HG03135 (cell line): Measurements from ENCODE around the gene MTHFD1L.
"Not testable (repeated sequence)": the region's sequence is repeated elsewhere in the genome, so short reads cannot be mapped to it uniquely, and the experiment has no call there.

Experiments
- ATAC-seq: cut with Tn5 transposase; IDR thresholded peaks from one replicate; pipeline ENCODE4 v1.9.1; 2021; ENCODE audit warnings: mild to moderate bottlenecking, moderate library complexity; ENCODE audit not compliant: unreplicated experiment

MTHFD1L gene

DNA sequence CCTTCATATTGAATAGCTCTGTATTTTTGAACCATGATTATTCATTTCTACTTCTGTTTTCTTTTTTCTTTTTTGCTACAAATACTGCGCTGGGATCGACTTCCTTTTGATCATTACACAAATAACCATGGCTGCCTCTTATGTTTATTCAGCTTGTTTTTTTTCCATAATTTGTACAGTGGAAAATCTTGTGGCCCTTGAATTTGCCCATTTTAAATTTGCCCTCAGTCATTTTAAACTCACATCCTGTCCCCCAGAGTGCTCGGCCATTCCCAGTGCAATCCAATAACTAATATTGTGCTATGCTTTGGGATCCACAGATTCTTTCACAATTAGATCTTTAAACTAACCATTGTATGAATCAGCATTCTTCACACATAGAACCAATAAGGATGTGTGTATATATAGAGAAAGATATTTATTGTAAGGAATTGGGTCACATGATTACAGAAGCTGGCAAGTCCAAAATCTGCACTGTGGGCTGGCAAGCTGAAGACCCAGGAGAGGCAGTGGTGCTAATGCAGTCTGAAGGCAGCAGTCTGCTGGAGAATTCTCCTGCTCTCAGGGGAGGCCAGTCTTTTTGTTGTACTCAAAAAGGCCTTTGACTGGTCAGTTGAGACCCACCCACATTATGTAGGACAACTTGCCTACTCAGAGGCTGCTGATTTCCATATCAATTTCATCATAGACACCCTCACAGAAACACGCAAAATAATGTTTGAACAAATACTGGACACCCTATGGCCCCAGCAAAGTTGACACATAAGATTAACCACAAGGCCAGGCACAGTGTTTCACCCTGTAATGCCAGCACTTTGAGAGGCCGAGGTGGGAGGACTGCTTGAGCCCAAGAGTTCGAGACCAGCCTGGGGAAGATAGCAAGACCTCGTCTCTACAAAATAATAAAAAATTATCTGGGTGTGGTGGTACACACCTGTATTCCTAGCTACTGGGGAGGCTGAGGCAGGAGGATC lies 147.1 kb downstream of the MTHFD1L start:
- ATAC-seq: no peak

DNA sequence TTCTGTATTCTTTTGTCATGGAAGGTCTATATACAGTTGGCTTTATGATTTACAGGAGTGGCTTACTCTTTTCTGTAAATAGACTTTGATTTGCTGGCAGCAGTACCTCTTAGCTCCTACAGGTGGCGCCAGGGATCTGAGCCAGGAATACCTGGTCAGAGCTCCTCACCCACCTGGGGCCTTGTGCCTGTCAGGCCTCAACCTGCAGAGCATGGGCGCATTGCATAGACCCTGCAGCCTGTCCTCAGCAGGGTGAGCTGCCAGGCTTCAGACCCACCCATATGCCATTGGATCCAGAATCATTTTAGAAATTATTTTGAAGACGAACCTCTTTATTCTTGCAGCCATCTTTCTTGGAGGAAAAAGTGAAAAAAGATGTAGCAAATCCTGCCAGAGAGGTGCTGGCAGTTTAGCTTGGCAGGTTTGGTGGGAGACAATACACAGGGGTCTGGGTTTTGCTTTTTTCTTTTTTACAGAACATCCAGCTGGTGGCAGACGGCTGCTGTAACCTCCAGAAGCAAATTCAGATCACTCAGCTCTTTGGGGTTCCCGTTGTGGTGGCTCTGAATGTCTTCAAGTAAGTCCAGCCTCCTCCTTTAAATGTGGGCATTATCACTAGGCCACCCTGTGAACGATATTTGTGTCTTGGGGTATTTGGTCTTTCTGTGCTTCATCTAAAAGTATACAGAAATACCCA lies 149.1 kb downstream of the MTHFD1L start:
- peak; percentile 75 for ATAC-seq

DNA sequence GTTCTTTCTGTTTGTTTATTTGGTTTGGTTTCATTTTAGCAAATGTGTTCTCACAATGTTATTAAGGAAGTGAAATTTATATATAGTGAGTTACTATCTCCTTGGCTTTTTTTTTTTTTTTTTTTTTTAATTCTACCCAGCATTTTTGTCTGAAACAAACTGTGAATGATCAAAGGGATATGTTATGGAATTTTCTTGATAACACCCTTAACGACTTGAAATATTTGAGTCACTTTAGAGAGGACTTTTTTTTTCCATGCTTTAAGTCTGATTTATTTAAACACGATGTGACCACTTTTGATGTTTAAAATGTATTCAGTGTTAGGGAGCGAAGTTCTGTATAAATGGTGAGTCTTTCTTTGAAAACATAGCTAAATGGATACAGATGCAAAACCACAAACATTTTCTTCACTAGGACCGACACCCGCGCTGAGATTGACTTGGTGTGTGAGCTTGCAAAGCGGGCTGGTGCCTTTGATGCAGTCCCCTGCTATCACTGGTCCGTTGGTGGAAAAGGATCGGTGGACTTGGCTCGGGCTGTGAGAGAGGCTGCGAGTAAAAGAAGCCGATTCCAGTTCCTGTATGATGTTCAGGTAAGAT lies 149.7 kb downstream of the MTHFD1L start:
- ATAC-seq: no peak

DNA sequence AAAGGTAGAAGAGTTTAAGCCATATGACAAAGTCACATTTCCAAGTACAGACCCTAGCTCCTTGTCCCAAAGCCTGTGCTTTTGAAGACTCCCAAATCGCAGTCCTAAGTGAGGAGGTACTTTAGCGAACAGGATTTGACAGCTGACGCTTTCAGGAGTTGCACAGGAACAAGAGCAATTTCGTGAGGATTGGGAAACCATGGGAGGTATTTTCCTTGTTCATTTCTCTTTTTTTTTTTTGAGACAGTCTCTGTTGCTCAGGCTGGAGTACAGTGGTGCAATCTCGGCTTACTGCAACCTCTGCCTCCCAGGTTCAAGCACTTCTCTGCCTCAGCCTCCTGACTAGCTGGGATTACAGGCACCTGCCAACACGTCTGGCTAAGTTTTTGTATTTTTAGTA lies 150.6 kb downstream of the MTHFD1L start:
- no peak for ATAC-seq

DNA sequence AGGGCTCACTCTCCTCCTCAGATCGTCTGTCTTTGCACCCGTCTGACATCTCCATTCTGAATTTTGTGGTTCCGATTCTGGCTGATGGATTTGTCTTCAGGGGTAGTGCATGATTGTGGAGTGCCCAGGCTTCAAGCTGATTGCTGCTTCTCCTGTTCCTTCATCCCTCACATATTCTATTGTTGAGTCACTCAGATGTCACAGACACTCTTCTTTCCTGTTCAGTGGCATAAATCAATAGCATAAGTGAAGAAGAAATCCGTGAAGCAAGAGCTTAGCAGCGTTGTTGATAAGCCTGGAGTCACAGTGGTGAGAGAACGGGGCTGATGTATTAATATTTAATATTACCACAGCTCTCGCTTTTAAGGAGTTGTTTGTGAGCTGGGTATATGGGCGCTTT lies 152.5 kb downstream of the MTHFD1L start:
- ATAC-seq: no peak

DNA sequence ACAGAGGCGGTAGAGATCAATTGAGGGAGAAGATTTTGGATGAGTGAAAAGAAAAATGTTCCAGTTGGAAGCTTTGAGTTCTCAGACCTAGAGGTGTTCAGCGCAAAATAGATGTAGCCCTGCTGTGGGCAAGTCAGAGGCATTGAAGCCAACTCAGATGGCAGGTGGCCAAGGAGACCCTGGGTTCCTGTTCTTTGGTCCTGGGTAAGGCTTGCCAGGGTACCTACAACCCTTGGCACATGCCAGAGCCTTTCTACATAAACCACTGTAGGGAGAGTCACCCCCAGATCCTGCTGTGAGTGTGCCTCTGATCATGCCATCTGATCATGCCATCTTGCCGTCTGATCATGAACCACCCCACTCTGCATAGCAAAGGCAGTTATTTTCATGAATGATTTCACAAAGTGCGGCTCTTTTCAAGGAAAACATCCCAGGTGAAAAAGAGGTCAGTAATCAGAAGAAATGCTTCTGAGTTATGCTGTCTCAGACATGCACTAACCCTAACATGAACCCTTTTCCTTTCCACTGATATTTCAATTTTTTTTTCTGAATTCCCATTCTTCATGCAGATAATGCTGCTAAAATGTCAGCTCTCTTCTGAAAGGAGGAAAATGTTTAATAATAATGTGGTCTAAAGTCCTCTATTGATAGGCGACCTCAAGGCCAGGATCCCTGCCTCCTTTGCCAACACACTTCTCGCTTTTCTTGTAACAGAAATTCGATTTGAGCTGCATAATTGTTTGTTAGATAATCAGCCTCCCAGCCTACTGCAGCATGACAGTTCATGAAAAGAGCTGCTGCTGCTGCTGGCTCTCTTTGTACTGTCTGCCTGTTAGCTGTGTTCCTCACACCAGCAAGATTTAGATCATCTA lies 153.6 kb downstream of the MTHFD1L start:
- ATAC-seq: no peak

DNA sequence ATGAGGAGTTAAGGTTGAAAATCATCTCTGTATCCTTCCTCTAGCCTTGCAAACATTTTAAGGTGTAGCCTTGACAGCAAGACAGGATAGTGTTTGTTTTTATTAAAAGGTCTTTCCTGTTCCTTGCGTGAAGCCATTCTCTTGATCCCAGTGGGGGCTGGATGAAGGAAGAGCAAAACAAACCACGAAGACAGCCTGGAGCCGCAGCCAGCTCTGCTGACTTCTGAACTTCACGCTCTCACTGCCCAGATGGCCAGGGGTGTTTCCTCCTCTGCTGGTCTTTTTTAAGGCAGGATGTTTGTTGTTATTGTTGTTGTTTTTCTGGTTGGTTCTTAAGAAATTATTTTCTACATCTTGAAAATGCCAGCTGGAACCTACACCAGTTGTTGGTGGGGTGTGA lies 156.4 kb downstream of the MTHFD1L start:
- ATAC-seq: no peak

DNA sequence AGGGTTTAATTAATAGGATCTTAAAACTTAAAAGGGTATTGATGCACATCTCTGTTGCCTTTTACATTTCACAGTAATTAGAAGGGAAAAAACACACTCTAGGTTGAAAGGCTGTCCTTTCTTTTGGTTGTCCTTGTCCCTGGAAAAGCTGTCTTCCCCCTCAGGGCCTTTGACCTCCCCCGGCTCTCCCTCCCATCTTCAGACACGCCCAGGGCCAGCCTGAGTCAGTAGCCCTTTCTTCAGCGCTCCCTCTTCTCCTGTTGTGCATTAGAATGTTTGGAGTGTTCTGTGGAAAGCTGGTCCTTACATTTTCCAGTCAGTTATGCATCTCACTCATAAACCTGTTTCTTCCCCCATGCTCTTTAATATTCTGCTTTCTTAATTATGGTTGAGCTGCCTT lies 157.0 kb downstream of the MTHFD1L start:
- ATAC-seq: no peak

DNA sequence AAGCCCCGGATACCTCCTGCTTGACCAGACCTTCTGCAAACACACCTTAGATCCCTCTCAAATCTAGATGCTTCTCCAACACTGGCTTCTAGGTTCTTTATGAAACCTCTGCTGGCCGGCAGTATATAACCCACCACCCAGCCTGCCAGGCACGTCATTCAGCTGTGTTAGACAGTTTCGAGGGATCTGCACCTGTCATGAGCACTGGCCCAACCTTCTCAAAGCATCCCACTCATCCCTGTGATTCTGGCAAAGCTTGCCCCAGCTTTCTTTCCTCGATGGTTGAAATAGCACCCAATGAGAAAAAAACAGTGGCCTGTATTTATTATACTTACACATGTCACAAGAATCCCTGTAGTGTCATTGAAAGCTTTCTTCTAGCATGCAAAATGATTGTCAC lies 157.8 kb downstream of the MTHFD1L start:
- no peak for ATAC-seq

DNA sequence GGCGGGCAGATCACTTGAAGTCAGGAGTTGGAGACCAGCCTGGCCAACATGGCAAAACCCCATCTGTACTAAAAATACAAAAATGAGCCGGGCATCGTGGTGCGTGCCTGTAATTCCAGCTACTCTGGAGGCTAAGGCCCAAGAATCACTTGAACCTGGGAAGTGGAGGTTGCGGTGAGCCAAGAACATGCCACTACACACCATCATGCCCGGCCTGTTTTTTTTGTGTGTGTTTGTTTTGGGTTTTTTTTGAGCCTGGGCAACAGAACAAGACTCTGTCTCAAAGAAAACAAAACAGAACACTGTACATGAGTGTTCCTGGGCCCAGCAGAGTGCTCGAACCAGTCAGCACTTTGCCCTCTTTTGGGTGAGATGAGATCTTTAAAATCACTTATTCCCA lies 159.1 kb downstream of the MTHFD1L start:
- ATAC-seq: no peak

DNA sequence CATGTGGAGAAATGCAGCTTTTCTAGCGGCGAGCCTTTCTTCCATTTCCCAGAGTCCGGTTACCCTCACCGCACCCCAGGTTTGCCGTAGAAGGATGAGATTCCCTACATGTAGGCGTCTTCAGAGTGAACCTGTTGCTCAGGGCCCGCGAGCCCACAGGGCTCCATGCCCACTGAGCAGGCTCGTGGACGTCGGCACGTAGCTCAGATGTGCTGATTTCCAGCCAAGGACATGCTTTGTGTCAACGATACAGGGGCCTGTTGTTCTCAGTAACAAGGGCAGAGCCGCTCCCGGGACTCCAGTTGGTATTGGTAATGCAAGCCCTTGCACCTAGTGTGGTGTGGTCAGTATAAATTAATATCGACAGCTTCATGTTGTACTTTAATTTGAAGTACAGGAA lies 159.6 kb downstream of the MTHFD1L start:
- no peak for ATAC-seq

DNA sequence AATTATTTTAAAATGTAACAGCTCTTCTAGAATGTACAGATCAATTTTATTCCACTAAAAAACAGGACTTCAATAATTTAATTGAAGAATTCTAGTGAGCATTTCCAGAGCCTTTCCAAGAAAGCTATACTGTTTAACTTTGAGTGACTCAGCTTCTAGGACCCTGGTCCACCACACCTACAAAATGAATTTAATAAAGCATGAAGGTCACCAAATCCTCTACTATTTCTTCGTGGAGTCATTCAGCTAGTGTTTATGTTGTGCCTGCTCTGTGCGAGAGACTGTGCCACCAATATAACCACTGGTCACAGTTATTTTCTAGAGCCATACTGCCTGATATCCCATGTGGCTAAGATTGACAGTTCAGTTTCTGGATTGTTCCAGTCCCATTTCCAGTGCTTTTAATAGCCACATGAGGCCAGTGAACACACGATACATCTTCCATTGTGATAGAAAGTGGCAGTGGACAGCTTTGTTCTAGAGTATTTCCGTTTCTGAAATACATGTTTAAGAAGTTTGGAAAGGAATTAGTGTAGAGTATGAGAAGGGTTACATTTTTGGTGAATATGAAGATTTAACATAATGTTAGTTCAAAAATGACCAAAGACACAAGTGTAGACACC lies 160.7 kb downstream of the MTHFD1L start:
- no peak for ATAC-seq

DNA sequence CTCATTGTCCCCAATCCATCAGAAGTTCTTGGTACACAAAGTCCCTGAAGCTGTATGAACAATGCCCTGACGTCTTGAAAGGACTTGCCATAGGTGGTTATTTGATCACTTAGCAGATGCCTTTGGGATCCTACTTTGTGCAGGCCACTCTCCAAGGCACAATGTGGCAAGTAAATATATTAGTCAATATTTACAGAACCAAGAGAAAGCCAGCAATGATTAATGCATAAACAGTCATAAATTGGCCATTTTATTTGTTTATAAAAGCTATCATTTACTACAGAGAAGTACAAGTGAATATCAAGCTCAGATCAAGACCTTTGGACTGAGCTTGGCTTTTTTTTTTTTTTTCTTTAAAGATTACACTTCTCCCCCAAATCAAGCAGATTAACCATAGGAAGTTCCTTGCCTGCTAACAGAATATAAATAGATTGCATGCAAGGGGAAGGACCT lies 161.8 kb downstream of the MTHFD1L start:
- ATAC-seq: no peak

DNA sequence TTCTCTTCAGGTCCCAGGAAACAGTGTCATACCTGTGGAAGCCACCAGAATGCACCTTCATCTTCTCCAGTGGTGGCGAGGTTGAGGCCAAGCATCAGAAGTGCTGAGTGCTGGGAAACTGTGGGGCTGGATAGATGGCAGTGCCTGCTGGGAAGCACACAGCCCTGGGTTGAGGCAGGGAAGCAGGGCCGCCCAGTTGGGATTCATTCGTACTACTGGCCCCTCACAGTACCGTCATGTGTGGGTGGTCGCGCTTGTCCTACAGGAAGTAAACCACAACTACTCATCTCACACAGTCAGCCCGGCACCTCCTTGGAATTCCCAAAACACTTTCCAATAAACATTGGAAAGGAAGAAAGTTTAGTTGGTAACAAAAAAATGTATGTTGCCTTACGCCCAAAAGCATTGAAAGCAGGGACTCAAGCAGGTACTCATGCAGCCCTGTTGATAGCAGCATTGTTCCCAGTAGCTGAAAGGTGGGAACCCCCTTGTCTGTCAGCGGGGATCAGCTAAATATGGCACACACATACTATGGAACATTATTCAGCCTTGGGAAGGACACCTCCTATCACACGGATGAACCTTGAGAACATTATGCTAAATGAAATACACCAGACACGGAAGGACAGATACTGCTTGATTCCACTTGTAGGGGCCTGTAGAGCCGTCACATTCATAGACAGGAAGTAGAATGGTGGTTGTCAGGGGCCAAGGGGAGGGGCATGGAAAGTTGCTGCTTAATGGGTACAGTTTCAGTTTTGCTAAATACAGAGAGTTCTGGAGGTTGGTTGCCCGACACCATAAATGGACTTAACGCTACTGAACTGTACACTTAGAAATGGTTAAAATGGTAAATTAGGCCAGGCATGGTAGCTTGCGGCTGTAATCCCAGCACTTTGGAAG lies 162.7 kb downstream of the MTHFD1L start:
- ATAC-seq: no peak

DNA sequence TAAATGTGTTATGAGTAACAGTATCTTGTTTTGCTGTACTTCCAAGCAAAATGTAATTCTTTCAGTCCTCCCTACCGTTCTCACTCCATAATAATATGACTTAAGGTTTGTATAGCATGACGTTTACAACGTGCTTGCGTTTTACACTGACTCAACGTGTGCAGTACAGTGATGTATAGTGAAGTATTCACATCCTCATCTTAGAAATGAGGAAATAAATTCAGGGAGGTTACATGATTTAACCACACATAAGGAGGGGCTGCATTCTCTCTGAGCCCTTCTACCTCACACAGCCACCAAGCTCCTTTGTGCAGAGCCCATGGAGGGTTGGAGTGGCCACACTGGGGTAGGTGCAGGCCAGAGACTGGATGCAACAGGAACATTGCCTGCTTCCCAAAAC lies 164.5 kb downstream of the MTHFD1L start:
- no peak for ATAC-seq

DNA sequence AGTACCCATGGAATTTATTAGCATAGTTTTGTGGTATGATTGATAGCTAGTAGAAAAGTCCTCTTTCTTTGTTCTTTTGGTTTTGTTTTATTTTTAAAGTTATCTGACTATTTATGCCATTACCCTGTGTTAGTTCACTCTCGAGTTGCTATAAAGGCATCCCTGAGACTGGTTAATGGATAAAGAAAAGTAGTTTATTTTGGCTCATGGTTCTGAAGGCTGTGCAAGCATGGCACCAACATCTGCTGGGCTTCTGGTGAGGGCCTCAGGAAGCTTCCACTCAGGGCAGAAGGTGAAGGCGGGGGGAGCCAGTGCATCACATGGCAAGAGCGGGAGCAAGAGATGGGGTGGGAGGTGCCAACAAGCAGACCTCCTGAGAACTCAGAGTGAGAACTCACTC lies 166.5 kb downstream of the MTHFD1L start:
- ATAC-seq: no peak

DNA sequence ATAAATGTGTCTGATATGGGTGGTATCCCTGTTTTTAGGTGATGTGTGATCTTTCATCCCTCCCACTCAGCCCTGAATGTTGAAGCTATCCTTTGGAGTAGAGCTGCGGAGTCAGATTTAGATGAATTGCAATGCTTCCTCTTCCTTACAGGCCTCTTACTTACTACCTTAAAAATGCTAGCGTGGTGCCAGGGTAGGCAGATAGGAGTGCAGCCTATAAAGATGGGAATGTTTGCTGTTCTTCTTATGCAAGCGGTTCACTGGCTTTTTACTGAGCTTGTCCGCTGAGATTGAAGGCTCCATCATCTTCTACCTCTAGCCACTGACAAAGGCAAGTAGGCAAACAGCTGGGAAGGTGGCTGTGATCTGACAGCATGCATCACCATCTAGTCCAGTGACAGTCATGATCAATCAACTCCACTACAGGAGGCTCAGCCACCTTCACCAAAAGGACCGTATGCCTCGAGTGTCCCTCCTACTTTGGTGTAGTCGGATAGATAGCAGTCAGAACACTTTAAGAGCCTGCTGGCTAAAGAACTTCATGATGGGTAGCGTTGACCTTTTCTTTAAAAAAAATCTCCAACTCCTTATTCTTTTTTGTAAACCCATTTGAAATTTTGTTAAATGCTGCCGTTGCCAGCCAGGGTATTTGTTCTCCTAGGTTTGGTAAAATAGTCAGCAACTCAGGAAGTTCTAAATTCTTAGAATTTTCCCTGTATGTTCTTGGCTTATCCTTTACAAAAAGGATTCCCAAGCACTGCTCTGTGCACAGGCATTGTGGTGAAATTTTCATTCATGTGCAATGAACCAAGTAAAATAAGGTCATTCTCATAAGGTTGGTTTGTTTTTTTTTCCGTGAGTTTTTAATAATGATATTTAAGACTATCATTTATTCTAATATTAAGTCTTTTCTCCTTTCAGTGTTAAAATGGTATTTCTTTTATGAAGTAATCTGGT lies 169.6 kb downstream of the MTHFD1L start:
- no peak for ATAC-seq

DNA sequence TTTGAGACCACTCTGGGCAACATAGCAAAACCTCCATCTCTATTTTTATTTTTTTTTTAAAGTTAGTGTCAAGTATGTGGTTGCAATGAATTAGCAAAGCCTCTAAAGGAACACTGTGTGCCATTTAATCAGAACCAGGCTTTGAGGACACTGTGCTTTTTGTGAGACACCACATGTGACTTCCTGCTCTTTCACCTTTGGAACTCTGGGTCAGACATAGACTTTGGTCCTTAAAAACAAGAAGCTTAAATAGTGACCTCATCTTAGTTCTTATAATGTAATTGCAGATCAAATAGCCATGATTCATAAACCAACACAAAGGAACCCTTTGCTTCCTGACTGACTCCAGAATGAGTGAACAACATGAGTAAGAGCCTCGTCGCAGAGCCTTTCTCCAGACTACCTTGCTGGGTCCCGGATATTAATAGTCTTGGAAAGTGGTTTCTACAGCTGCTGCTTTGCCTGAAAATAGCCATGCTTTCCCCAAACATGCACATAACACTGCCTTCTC lies 170.8 kb downstream of the MTHFD1L start:
- ATAC-seq: not testable (repeated sequence)
